GM12878 (cell line): ENCODE data around the gene DCC. TPM values are rescaled to one million over a fixed set of nuclear protein-coding genes. Genes with fewer than 3 reads are reported as not detected.

Source experiments
- ATAC-seq: fragments of 200-7000 bp; cut with Tn5 transposase; 3 replicates; pipeline ENCODE4 v1.9.1; 2020; ENCODE audit warnings: mild to moderate bottlenecking, moderate library complexity
- BruUV-seq: library from RNA; stranded (reverse); fragments of 400-500 nt; replicated peaks from 2 replicates; lab custom pipeline; 2021; lab: Mats Ljungman, UMichigan
- CTCF ChIA-PET: fragments of 300-600 bp; sonication (Branson Sonifier 250); formaldehyde crosslinking; extraction: SDS; loops from one replicate; lab custom pipeline; 2021; ENCODE audit warnings: inconsistent platforms; lab: Yijun Ruan, JAX
- POLR2A ChIA-PET: fragments of 350-600 bp; formaldehyde crosslinking; extraction: SDS; loops from one replicate; lab custom pipeline; 2021; ENCODE audit warnings: inconsistent platforms; lab: Charles Lee
- RAD21 ChIA-PET: fragments of 300-600 bp; sonication (Branson Sonifier 250); formaldehyde crosslinking; loops from one replicate; lab custom pipeline; 2023; ENCODE audit warnings: antibody characterized with exemption; ENCODE audit not compliant: unreplicated experiment; lab: Charles Lee
- SMC1A ChIA-PET: fragments of 300-600 bp; sonication (Branson Sonifier 250); formaldehyde crosslinking; loops from one replicate; lab custom pipeline; 2023; ENCODE audit not compliant: unreplicated experiment, uncharacterized antibody; lab: Charles Lee
- DNase-seq: peaks from one replicate; pipeline ENCODE4 v3.0.0-alpha.2; 2011; ENCODE audit warnings: low read depth, low spot score
- FAIRE-seq: peaks from 3 replicates; lab custom pipeline; 2011; peaks lifted over from hg19 to GRCh38; lab: Jason Lieb, UNC
- H2AFZ ChIP-seq: 2 replicates; pipeline ENCODE4 v1.6.0; 2011; ENCODE audit warnings: low read depth, low read length, control low read depth; ENCODE audit not compliant: control insufficient read depth
- H3K27ac ChIP-seq: 2 replicates; pipeline ENCODE4 v1.5.1; 2011; ENCODE audit warnings: control low read depth; ENCODE audit not compliant: control insufficient read depth, insufficient read depth
- H3K27me3 ChIP-seq, 2 experiments: replicated peaks in 1 of 2; 2 replicates each; pipeline versions ENCODE4 v1.6.0 to v1.6.1; 2011; ENCODE audit warnings: low read length in 1 of 2; ENCODE audit not compliant: control insufficient read depth in 2 of 2, insufficient read depth in 2 of 2
- H3K36me3 ChIP-seq, 2 experiments: 2 replicates each; pipeline ENCODE4 v1.5.1; 2011; ENCODE audit warnings: low read length in 1 of 2; ENCODE audit not compliant: control insufficient read depth in 2 of 2, insufficient read depth in 2 of 2
- H3K4me1 ChIP-seq: 2 replicates; pipeline ENCODE4 v1.6.1; 2011; ENCODE audit warnings: mild to moderate bottlenecking, low read length, moderate library complexity, mixed read lengths; ENCODE audit not compliant: control insufficient read depth, insufficient read depth
- H3K4me2 ChIP-seq: 2 replicates; pipeline ENCODE4 v1.6.0; 2011; ENCODE audit warnings: control low read depth; ENCODE audit not compliant: control insufficient read depth, insufficient read depth
- H3K4me3 ChIP-seq: fragments of 200-600 bp; sonication (generic); 2 replicates; pipeline ENCODE4 v1.5.1; 2016
- H3K79me2 ChIP-seq: 2 replicates; pipeline ENCODE4 v1.6.0; 2011; ENCODE audit warnings: low read length; ENCODE audit not compliant: control insufficient read depth, insufficient read depth
- H3K9ac ChIP-seq: 2 replicates; pipeline ENCODE4 v1.8.0; 2011; ENCODE audit warnings: low read length, control low read depth, mixed read lengths; ENCODE audit not compliant: control insufficient read depth, insufficient read depth
- H3K9me3 ChIP-seq: replicated peaks from 3 replicates; pipeline ENCODE4 v1.5.1; 2011; ENCODE audit warnings: mild to moderate bottlenecking, low read length; ENCODE audit not compliant: control insufficient read depth, insufficient read depth
- H4K20me1 ChIP-seq: 2 replicates; pipeline ENCODE4 v1.6.0; 2011; ENCODE audit not compliant: control insufficient read depth, insufficient read depth
- EGR1 ChIP-seq, 2 experiments: IDR thresholded peaks; 1 replicate in 1 of 2; 2 replicates in 1 of 2; pipeline ENCODE4 v1.6.1; 2011 to 2012; ENCODE audit warnings: low read depth in 2 of 2, low read length in 2 of 2, borderline replicate concordance in 1 of 2, mild to moderate bottlenecking in 1 of 2, moderate library complexity in 1 of 2
- ETV6 ChIP-seq, 2 experiments: fragments of 450-650 bp in 1 of 2; IDR thresholded peaks in 1 of 2; conservative IDR thresholded peaks in 1 of 2; 2 replicates each; pipeline ENCODE4 v1.6.1; 2014; ENCODE audit warnings: antibody characterized with exemption in 1 of 2, borderline replicate concordance in 1 of 2, low read depth in 1 of 2, mild to moderate bottlenecking in 1 of 2, moderate library complexity in 1 of 2
- HDAC2 ChIP-seq: fragments of 200-600 bp; sonication (generic); IDR thresholded peaks from 2 replicates; pipeline ENCODE4 v1.6.1; 2017
- KDM1A ChIP-seq: fragments of 200-600 bp; sonication (generic); IDR thresholded peaks from 2 replicates; pipeline ENCODE4 v1.6.1; 2016; ENCODE audit warnings: borderline replicate concordance
- MYC ChIP-seq: IDR thresholded peaks from 2 replicates; pipeline ENCODE4 v1.6.1; 2011; ENCODE audit warnings: mild to moderate bottlenecking, low read length, moderate library complexity, inconsistent platforms; ENCODE audit not compliant: insufficient read depth, insufficient replicate concordance, insufficient read length, severe bottlenecking
- ZBED1 ChIP-seq: IDR thresholded peaks from 2 replicates; pipeline ENCODE4 v1.6.1; 2016; ENCODE audit warnings: borderline replicate concordance
- WGBS: methylation state at CpG from one replicate; pipeline ENCODE4 v1.1.6; 2016; ENCODE audit warnings: low lambda C conversion rate; ENCODE audit not compliant: insufficient replicate concordance, insufficient coverage; ENCODE audit errors: missing lambda C conversion rate; 5-methylcytosine and 5-hydroxymethylcytosine counted together
- in situ Hi-C: fragments of 300-500 bp; cut with MboI; formaldehyde crosslinking; loops from 9 replicates; pipeline ENCODE4 v1.14.3; 2018; ENCODE audit warnings: mixed read lengths
- intact Hi-C: fragments of 100-400 bp; cut with micrococcal nuclease; formaldehyde crosslinking; loops from one replicate; pipeline ENCODE4 v1.14.2; 2022; ENCODE audit not compliant: unreplicated experiment
- polyA plus RNA-seq, 11 experiments: library from polyadenylated mRNA; depleted of rRNA in 4 of 11; unstranded in 6 of 11; stranded (reverse) in 5 of 11; fragments of >200 nt; fragmentation: Nextera tagmentation in 4 of 11; fragmentation: Illumina TruSeq in 1 of 11; extraction: Ambion mirVana in 4 of 11; extraction: Trizol in 1 of 11; gene quantifications; 1 replicate in 1 of 11; 2 replicates in 10 of 11; pipeline versions ENCODE4 v1.2.1 to v1.2.3, GENCODE V29; 2011 to 2016; ENCODE audit warnings: inconsistent platforms in 2 of 11, missing spikeins in 2 of 11, low read depth in 1 of 11
- total RNA-seq, 4 experiments: library from RNA; depleted of rRNA in 3 of 4; stranded (reverse); fragments of >200 nt in 3 of 4; fragmentation: Illumina TruSeq in 1 of 4; extraction: Trizol in 1 of 4; gene quantifications; 2 replicates each; pipeline versions ENCODE4 v1.2.1 to v1.2.3, GENCODE V29; 2013 to 2021
- TF ChIP-seq, protein P1 (sequence below): IDR thresholded peaks from 2 replicates; pipeline ENCODE4 v1.6.1; 2012; ENCODE audit warnings: mild to moderate bottlenecking, low read depth, low read length
- TF ChIP-seq, protein P2 (sequence below): fragments of 450-650 bp; formaldehyde crosslinking; IDR thresholded peaks from 2 replicates; pipeline ENCODE4 v1.4.0; 2020; ENCODE audit warnings: mild to moderate bottlenecking, moderate library complexity

Gene DCC
- total and polyA plus RNA-seq, 10 of the 15 experiments (the other 5 are each of a cell fraction or from before 2014, with no cell fraction given): 0.01 TPM; not detected in 9

DNA sequence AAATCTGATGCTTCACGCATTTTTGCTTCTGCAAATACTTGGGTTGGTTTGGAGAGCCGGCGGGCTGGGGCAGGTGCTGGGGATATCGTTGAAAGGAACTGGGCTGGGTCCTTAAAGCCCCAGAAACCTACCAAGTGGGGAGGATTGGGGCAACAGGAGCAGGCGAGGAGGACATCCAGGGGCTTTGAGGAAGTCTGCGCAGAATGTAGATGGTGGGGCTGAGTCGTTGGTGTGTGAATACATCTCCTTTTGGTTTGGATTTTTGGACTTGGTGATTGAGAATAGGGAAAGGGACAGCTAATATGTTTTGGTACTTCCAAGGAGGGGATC, 1.1 kb downstream of the DCC start:
- Histone ChIP-seq H3K9me3 (no peaks in the 10 kb centered on the region), H3K27me3 (peaks cover 4 to 5% of the 10 kb centered on the region in 2 experiments; a peak in 1 of 4 replicates), H3K79me2 (no peaks in the 10 kb centered on the region), H3K4me3 (no peak overlapping the region), H4K20me1 (no peaks in the 10 kb centered on the region), H3K9ac (no peak overlapping the region), H2AFZ (no peak overlapping the region), H3K4me2 (no peak overlapping the region), H3K27ac (no peak overlapping the region), H3K4me1 (no peaks in the 10 kb centered on the region), H3K36me3 (no peaks in the 10 kb centered on the region)
- intact Hi-C loops (loop anchor here (5.0 kb wide), 1 partner anchor 56 kb away; no protein-coding TSS in a partner anchor), in situ Hi-C loops (no loop called here)
- 40% methylated on average over 7 of the region's 7 CpGs for WGBS
- no peak for TF ChIP-seq EGR1 (IDR thresholded peaks at IDR 0.05; ENCODE audit: borderline replicate concordance in 1 of 2, low read depth in 2 of 2, low read length in 2 of 2)
- no peak for TF ChIP-seq KDM1A
- no peak for TF ChIP-seq ETV6 (conservative IDR thresholded peaks at IDR 0.05 in 1 of 2, IDR thresholded peaks at IDR 0.05 in 1 of 2; ENCODE audit: borderline replicate concordance in 1 of 2, low read depth in 1 of 2)
- no peak for TF ChIP-seq HDAC2
- TF ChIP-seq, protein P1, sequence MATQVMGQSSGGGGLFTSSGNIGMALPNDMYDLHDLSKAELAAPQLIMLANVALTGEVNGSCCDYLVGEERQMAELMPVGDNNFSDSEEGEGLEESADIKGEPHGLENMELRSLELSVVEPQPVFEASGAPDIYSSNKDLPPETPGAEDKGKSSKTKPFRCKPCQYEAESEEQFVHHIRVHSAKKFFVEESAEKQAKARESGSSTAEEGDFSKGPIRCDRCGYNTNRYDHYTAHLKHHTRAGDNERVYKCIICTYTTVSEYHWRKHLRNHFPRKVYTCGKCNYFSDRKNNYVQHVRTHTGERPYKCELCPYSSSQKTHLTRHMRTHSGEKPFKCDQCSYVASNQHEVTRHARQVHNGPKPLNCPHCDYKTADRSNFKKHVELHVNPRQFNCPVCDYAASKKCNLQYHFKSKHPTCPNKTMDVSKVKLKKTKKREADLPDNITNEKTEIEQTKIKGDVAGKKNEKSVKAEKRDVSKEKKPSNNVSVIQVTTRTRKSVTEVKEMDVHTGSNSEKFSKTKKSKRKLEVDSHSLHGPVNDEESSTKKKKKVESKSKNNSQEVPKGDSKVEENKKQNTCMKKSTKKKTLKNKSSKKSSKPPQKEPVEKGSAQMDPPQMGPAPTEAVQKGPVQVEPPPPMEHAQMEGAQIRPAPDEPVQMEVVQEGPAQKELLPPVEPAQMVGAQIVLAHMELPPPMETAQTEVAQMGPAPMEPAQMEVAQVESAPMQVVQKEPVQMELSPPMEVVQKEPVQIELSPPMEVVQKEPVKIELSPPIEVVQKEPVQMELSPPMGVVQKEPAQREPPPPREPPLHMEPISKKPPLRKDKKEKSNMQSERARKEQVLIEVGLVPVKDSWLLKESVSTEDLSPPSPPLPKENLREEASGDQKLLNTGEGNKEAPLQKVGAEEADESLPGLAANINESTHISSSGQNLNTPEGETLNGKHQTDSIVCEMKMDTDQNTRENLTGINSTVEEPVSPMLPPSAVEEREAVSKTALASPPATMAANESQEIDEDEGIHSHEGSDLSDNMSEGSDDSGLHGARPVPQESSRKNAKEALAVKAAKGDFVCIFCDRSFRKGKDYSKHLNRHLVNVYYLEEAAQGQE: no peak
- no peak for TF ChIP-seq ZBED1
- TF ChIP-seq, protein P2, sequence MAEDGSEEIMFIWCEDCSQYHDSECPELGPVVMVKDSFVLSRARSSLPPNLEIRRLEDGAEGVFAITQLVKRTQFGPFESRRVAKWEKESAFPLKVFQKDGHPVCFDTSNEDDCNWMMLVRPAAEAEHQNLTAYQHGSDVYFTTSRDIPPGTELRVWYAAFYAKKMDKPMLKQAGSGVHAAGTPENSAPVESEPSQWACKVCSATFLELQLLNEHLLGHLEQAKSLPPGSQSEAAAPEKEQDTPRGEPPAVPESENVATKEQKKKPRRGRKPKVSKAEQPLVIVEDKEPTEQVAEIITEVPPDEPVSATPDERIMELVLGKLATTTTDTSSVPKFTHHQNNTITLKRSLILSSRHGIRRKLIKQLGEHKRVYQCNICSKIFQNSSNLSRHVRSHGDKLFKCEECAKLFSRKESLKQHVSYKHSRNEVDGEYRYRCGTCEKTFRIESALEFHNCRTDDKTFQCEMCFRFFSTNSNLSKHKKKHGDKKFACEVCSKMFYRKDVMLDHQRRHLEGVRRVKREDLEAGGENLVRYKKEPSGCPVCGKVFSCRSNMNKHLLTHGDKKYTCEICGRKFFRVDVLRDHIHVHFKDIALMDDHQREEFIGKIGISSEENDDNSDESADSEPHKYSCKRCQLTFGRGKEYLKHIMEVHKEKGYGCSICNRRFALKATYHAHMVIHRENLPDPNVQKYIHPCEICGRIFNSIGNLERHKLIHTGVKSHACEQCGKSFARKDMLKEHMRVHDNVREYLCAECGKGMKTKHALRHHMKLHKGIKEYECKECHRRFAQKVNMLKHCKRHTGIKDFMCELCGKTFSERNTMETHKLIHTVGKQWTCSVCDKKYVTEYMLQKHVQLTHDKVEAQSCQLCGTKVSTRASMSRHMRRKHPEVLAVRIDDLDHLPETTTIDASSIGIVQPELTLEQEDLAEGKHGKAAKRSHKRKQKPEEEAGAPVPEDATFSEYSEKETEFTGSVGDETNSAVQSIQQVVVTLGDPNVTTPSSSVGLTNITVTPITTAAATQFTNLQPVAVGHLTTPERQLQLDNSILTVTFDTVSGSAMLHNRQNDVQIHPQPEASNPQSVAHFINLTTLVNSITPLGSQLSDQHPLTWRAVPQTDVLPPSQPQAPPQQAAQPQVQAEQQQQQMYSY (CRISPR knock-in tag): no peak
- TF ChIP-seq MYC: no peak
- ChIA-PET CTCF (interaction anchor here (1.8 kb wide), 1 partner anchor 46 kb away, joined by 3 read pairs; no protein-coding TSS in a partner anchor), RAD21 (no interaction called here), SMC1A (no interaction called here), POLR2A (no interaction called here)
- ATAC-seq (no peak), DNase-seq (no peak), FAIRE-seq (no peak)
- BruUV-seq: no TSS peak
